HepG2 (cell line): ENCODE data around the gene RPAP2. TPM values are rescaled to one million over a fixed set of nuclear protein-coding genes. Genes with fewer than 3 reads are reported as not detected.
A peak's percentile ranks its signal among the peaks of the same experiment; 100 is the strongest.

ENCODE experiments used
- CCAR2 ChIP-seq: fragments of 200-400 bp; formaldehyde crosslinking; optimal IDR thresholded peaks from 2 replicates; pipeline ENCODE3; 2018; ENCODE audit warnings: low read depth, mild to moderate bottlenecking, low read length, moderate library complexity
- HNRNPUL1 ChIP-seq: fragments of 200-400 bp; formaldehyde crosslinking; IDR thresholded peaks from 2 replicates; pipeline ENCODE4 v1.6.1; 2017; ENCODE audit warnings: low read depth, mild to moderate bottlenecking, low read length, moderate library complexity
- MAZ ChIP-seq, 2 experiments: sonication (generic) in 1 of 2; formaldehyde crosslinking in 1 of 2; IDR thresholded peaks; 2 replicates each; pipeline versions ENCODE4 v1.5.0 to v1.6.1; 2012 to 2020; ENCODE audit warnings: low read depth in 2 of 2, mild to moderate bottlenecking in 2 of 2, borderline replicate concordance in 1 of 2, improper control_type of control experiment in 1 of 2, low read length in 1 of 2, missing genetic modification reagents in 1 of 2, moderate library complexity in 1 of 2
- MEF2D ChIP-seq: sonication (generic); formaldehyde crosslinking; IDR thresholded peaks from 2 replicates; pipeline ENCODE4 v1.5.1; 2020; ENCODE audit warnings: mild to moderate bottlenecking, missing genetic modification reagents
- MIER2 ChIP-seq: IDR thresholded peaks from 2 replicates; pipeline ENCODE4 v1.6.1; 2016; ENCODE audit warnings: missing biosample characterization, missing genetic modification reagents
- NFIC ChIP-seq: IDR thresholded peaks from 2 replicates; pipeline ENCODE4 v1.6.1; 2012; ENCODE audit warnings: mild to moderate bottlenecking, low read length, inconsistent platforms
- RBFOX2 ChIP-seq: fragments of 200-400 bp; formaldehyde crosslinking; IDR thresholded peaks from 2 replicates; pipeline ENCODE4 v1.6.1; 2017; ENCODE audit warnings: low read depth, mild to moderate bottlenecking, low read length
- SATB2 ChIP-seq: sonication (generic); formaldehyde crosslinking; IDR thresholded peaks from 2 replicates; pipeline ENCODE4 v1.5.0; 2020; ENCODE audit warnings: missing genetic modification reagents
- SMAD9 ChIP-seq: sonication (generic); formaldehyde crosslinking; IDR thresholded peaks from 2 replicates; pipeline ENCODE4 v1.5.1; 2020; ENCODE audit warnings: mild to moderate bottlenecking, missing genetic modification reagents
- ZBTB3 ChIP-seq: sonication (generic); formaldehyde crosslinking; IDR thresholded peaks from 2 replicates; pipeline ENCODE4 v1.4.0; 2020; ENCODE audit warnings: low read depth, mild to moderate bottlenecking, moderate library complexity, missing genetic modification reagents, borderline replicate concordance
- ZFP36L1 ChIP-seq: sonication (generic); formaldehyde crosslinking; IDR thresholded peaks from 2 replicates; pipeline ENCODE4 v1.8.0; 2022; ENCODE audit warnings: mild to moderate bottlenecking, missing genetic modification reagents, moderate library complexity
- ZFP41 ChIP-seq: sonication (generic); formaldehyde crosslinking; IDR thresholded peaks from 2 replicates; pipeline ENCODE4 v1.4.0; 2020; ENCODE audit warnings: mild to moderate bottlenecking, missing genetic modification reagents, borderline replicate concordance
- ZNF34 ChIP-seq: sonication (generic); formaldehyde crosslinking; IDR thresholded peaks from 2 replicates; pipeline ENCODE4 v1.4.0; 2020; ENCODE audit warnings: mild to moderate bottlenecking, missing genetic modification reagents, borderline replicate concordance
- ZNF670 ChIP-seq: sonication (generic); formaldehyde crosslinking; IDR thresholded peaks from 2 replicates; pipeline ENCODE4 v1.8.0; 2022; ENCODE audit warnings: mild to moderate bottlenecking, missing genetic modification reagents, borderline replicate concordance
- ZNF747 ChIP-seq: sonication (generic); formaldehyde crosslinking; IDR thresholded peaks from 2 replicates; pipeline ENCODE4 v1.8.1; 2023; ENCODE audit warnings: missing genetic modification reagents, mild to moderate bottlenecking, borderline replicate concordance
- ZNF773 ChIP-seq: sonication (generic); formaldehyde crosslinking; IDR thresholded peaks from 2 replicates; pipeline ENCODE4 v1.4.0; 2020; ENCODE audit warnings: missing genetic modification reagents, borderline replicate concordance
- polyA plus RNA-seq, 8 experiments: library from polyadenylated mRNA; depleted of rRNA in 3 of 8; stranded (reverse) in 7 of 8; unstranded in 1 of 8; fragments of >200 nt; fragmentation: Illumina TruSeq in 4 of 8; extraction: Trizol in 4 of 8; gene quantifications; 2 replicates each; pipeline versions ENCODE4 v1.2.1 to v1.2.3, GENCODE V29; 2011 to 2016; ENCODE audit warnings: low read depth in 4 of 8, missing spikeins in 1 of 8, mixed read lengths in 1 of 8; ENCODE audit not compliant: insufficient read depth in 1 of 8
- total RNA-seq, 5 experiments: library from RNA; depleted of rRNA; stranded (reverse); fragments of >200 nt; fragmentation: Illumina TruSeq; extraction: Trizol; gene quantifications; 2 replicates each; pipeline ENCODE4 v1.2.3, GENCODE V29; 2016; ENCODE audit warnings: low read depth in 1 of 5
- TF ChIP-seq, protein P1 (sequence below): sonication (generic); formaldehyde crosslinking; IDR thresholded peaks from 2 replicates; pipeline ENCODE4 v1.5.0; 2020; ENCODE audit warnings: mild to moderate bottlenecking, missing genetic modification reagents, borderline replicate concordance
- TF ChIP-seq, protein P2 (sequence below): IDR thresholded peaks from 2 replicates; pipeline ENCODE4 v1.6.1; 2016; ENCODE audit warnings: missing compliant biosample characterization, missing genetic modification reagents, borderline replicate concordance
- TF ChIP-seq, protein P3 (sequence below): sonication (generic); formaldehyde crosslinking; IDR thresholded peaks from 2 replicates; pipeline ENCODE4 v1.4.0; 2020; ENCODE audit warnings: missing genetic modification reagents
- TF ChIP-seq, protein P4 (sequence below): sonication (generic); formaldehyde crosslinking; IDR thresholded peaks from 2 replicates; pipeline ENCODE4 v1.5.1; 2020; ENCODE audit warnings: mild to moderate bottlenecking, missing genetic modification reagents, borderline replicate concordance

Gene RPAP2
- total and polyA plus RNA-seq, 2 of the 13 experiments (the other 11 are each of a cell fraction or from before 2014, with no cell fraction given): 10.0 to 34.8 TPM

DNA sequence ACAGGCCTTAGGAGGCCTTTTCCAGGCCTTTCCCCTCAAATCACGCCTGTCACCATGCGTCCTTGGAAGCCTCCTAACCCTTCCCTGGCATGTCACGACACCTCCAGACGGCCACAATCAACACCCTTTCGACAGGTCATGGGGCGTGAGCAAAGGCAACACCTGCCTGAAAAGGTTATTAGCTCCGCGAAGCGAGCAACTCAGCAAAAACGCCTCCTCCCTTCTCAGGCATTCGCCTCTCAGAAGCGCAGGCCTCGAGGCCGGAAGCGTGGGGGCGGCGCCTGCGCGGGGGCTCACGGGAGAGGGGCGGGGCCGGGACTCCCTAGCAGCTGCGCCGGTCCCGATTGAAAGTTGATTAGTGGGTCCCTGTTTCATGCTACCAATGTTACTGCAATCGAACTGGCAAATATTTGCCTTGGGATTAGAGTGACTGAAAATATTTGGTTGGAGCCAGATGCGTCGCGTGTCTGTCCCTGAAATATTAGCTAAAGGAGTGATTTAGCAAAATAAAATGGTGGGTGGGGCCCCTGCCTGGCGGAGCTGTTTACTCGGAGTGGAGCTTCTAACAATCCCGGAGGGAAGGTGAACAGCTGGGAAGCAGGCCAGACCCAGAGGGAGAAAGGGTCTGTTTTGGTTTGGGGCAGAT is 143.0 kb downstream of the RPAP2 start (continued):
- TF ChIP-seq MEF2D (CRISPR knock-in tag) (peak; percentile 77), ZNF670 (CRISPR knock-in tag) (peak; percentile 93), RBFOX2 (peak; percentile 81), ZFP41 (no peak), ZBTB3 (CRISPR knock-in tag) (peak; percentile 76; the same call in 1 of the 2 replicates), NFIC (peak; percentile 61; the same call in 1 of the 2 replicates), SATB2 (no peak), SMAD9 (no peak), ZNF773 (CRISPR knock-in tag) (no peak), CCAR2 (no peak), ZNF747 (CRISPR knock-in tag) (no peak; the same call in 1 of the 2 replicates), ZFP36L1 (CRISPR knock-in tag) (peak; percentile 93; the same call in 1 of the 2 replicates), MAZ (IDR thresholded peaks at IDR 0.05; ENCODE audit: borderline replicate concordance, low read depth, low read length) (peak; percentile 84), MAZ (CRISPR knock-in tag; IDR thresholded peaks at IDR 0.05; ENCODE audit: low read depth) (peak; percentile 63; the same call in 1 of the 2 replicates), ZNF34 (CRISPR knock-in tag) (peak; percentile 44; the same call in 1 of the 2 replicates), HNRNPUL1 (no peak), MIER2 (peak; percentile 25)
- TF ChIP-seq, protein P1, sequence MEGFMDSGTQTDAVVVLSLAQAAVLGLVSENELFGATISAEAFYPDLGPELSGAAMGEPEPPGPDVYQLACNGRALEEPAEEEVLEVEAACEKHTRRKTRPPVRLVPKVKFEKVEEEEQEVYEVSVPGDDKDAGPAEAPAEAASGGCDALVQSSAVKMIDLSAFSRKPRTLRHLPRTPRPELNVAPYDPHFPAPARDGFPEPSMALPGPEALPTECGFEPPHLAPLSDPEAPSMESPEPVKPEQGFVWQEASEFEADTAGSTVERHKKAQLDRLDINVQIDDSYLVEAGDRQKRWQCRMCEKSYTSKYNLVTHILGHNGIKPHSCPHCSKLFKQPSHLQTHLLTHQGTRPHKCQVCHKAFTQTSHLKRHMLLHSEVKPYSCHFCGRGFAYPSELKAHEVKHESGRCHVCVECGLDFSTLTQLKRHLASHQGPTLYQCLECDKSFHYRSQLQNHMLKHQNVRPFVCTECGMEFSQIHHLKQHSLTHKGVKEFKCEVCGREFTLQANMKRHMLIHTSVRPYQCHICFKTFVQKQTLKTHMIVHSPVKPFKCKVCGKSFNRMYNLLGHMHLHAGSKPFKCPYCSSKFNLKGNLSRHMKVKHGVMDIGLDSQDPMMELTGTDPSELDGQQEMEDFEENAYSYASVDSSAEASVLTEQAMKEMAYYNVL (CRISPR knock-in tag): 0 out of 2 replicates have a peak, but pooled peaks have one; percentile 13
- TF ChIP-seq, protein P2, sequence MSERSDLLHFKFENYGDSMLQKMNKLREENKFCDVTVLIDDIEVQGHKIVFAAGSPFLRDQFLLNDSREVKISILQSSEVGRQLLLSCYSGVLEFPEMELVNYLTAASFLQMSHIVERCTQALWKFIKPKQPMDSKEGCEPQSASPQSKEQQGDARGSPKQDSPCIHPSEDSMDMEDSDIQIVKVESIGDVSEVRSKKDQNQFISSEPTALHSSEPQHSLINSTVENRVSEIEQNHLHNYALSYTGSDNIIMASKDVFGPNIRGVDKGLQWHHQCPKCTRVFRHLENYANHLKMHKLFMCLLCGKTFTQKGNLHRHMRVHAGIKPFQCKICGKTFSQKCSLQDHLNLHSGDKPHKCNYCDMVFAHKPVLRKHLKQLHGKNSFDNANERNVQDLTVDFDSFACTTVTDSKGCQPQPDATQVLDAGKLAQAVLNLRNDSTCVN: peak; percentile 60; the same call in 1 of the 2 replicates
- TF ChIP-seq, protein P3, sequence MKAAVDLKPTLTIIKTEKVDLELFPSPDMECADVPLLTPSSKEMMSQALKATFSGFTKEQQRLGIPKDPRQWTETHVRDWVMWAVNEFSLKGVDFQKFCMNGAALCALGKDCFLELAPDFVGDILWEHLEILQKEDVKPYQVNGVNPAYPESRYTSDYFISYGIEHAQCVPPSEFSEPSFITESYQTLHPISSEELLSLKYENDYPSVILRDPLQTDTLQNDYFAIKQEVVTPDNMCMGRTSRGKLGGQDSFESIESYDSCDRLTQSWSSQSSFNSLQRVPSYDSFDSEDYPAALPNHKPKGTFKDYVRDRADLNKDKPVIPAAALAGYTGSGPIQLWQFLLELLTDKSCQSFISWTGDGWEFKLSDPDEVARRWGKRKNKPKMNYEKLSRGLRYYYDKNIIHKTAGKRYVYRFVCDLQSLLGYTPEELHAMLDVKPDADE (CRISPR knock-in tag): no peak
- TF ChIP-seq, protein P4, sequence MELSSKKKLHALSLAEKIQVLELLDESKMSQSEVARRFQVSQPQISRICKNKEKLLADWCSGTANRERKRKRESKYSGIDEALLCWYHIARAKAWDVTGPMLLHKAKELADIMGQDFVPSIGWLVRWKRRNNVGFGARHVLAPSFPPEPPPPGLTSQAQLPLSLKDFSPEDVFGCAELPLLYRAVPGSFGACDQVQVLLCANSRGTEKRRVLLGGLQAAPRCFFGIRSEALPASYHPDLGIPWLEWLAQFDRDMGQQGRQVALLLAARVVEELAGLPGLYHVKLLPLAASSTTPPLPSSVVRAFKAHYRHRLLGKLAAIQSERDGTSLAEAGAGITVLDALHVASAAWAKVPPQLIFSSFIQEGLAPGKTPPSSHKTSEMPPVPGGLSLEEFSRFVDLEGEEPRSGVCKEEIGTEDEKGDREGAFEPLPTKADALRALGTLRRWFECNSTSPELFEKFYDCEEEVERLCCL: peak; percentile 75
